ENCODE data around the gene EFCAB12. TPM values are rescaled to one million over a fixed set of nuclear protein-coding genes. Genes with fewer than 3 reads are reported as not detected.

EFCAB12 gene
- total and polyA plus RNA-seq, 2 of the 4 experiments (the other 2 are of a cell fraction), result under 0.01 to 0.17 TPM

DNA sequence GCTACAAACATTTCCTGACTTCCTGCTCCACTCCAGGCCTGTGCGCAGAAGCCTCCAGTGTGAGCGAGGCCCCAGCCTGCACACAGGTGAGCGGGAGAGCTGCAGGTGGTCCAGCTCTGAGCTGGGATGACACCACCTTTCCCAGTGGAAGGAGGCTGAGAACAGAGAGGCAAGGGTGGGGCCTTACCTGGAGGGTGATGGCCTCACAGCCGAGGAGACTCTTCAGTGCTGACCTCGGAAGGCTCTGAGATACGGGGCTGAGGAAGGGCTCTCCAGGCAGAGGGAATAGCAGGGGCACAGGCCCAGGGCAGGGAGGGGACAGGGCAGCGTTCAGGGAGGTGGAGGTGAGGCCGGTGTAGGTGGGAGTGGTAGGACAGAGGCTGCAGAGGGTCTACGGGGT, 70.8 kb downstream of the EFCAB12 start:
- H3K4ac ChIP-seq (ENCODE audit: low read depth, low read length), result no peak overlapping the region
- no peaks in the 10 kb centered on the region; the same call in 1 of the 2 replicates for H3K4me1 ChIP-seq (ENCODE audit: control insufficient read depth, insufficient read depth, low read length)
- no CpG with 5 or more reads among the region's 9 CpGs for WGBS, 2 experiments (ENCODE audit: extremely low coverage in 2 of 2, insufficient read length in 1 of 2)
- H3K9ac ChIP-seq (ENCODE audit: low read depth, low read length), result no peak overlapping the region
- CTCF ChIA-PET, result interaction anchor here (0.6 kb wide), 1 partner anchor 18 kb away, joined by 4 read pairs; no protein-coding TSS in a partner anchor
- H2BK20ac ChIP-seq (ENCODE audit: low read depth, low read length), result no peak overlapping the region
- DNase-seq, result no peak
- H3K4me3 ChIP-seq (ENCODE audit: insufficient read depth, low read depth, low read length), result no peak overlapping the region
- no peak overlapping the region for H2AK5ac ChIP-seq (ENCODE audit: low read depth, low read length)
- H3K18ac ChIP-seq (ENCODE audit: low read depth, low read length), result no peak overlapping the region
- no peak overlapping the region for H2BK120ac ChIP-seq (ENCODE audit: low read depth, low read length)
- ATAC-seq (ENCODE audit: low read depth), result no peak
- no peak overlapping the region for H2BK15ac ChIP-seq (ENCODE audit: low read depth, low read length)
- no peaks in the 10 kb centered on the region for H4K20me1 ChIP-seq (ENCODE audit: insufficient read depth, low read length)
- no peaks in the 10 kb centered on the region for H3K79me1 ChIP-seq (ENCODE audit: low read depth in 1 of 2, low read length in 2 of 2)
- no peaks in the 10 kb centered on the region; the same call in 1 of the 2 replicates for H3K9me1 ChIP-seq (ENCODE audit: insufficient read depth, low read length)
- no peak overlapping the region for H3K27ac ChIP-seq (ENCODE audit: insufficient read depth, low read length)
- H3K9me3 ChIP-seq (ENCODE audit: control insufficient read depth, insufficient read depth, low read length), result no peaks in the 10 kb centered on the region
- H3K14ac ChIP-seq (replicated peaks; ENCODE audit: low read depth, low read length), result no peak overlapping the region
- H2AK9ac ChIP-seq (replicated peaks; ENCODE audit: low read depth, low read length, poor library complexity), result no peak overlapping the region
- dilution Hi-C loops (cut with HindIII; ENCODE audit: low sequenced_read_pairs, unreplicated experiment), result no loop called here
- H4K5ac ChIP-seq (ENCODE audit: low read depth, low read length), result no peak overlapping the region
- no peak overlapping the region for H3K23ac ChIP-seq (ENCODE audit: low read depth, low read length)
- no peaks in the 10 kb centered on the region for H3K36me3 ChIP-seq (ENCODE audit: control insufficient read depth, insufficient read depth, low read length)
- H2AFZ ChIP-seq (replicated peaks; ENCODE audit: low read length, poor library complexity), result no peak overlapping the region
- H4K8ac ChIP-seq (ENCODE audit: low read depth in 2 of 2, low read length in 2 of 2), result no peak overlapping the region
- no peak overlapping the region for H4K91ac ChIP-seq (ENCODE audit: insufficient read depth, low read depth, low read length)
- POLR2A ChIA-PET (ENCODE audit: unreplicated experiment), result no interaction called here
- BruUV-seq (replicated peaks), result no TSS peak
- TF ChIP-seq CTCF (conservative IDR thresholded peaks at IDR 0.05; ENCODE audit: low read depth, low read length), result no peak
- TF ChIP-seq NFE2L2 (IDR thresholded peaks at IDR 0.05; ENCODE audit: low read depth, low read length), result no peak
- TF ChIP-seq MAFK (IDR thresholded peaks at IDR 0.05; ENCODE audit: low read depth, low read length), result no peak
- TF ChIP-seq MAZ (IDR thresholded peaks at IDR 0.05; ENCODE audit: borderline replicate concordance, low read depth, low read length), result no peak
- TF ChIP-seq MXI1 (IDR thresholded peaks at IDR 0.05; ENCODE audit: borderline replicate concordance, low read depth, low read length), result no peak
- H2BK5ac ChIP-seq (ENCODE audit: low read depth, low read length, poor library complexity, severe bottlenecking), result no peak overlapping the region
- intact Hi-C loops (cut with micrococcal nuclease), result no loop called here
- H3K4me2 ChIP-seq (ENCODE audit: low read depth, low read length), result no peak overlapping the region
- in situ Hi-C loops (cut with MboI; ENCODE audit: low sequenced_read_pairs), result no loop called here
- H3K56ac ChIP-seq (ENCODE audit: extremely low read depth, insufficient read depth, low read length), result no peak overlapping the region
- peaks cover 2% of the 10 kb centered on the region; the same call in 1 of the 2 replicates for H3K27me3 ChIP-seq (ENCODE audit: control insufficient read depth, insufficient read depth, low read length)
